HL-60 (cell line): Measurements from ENCODE around the gene DAAM2.

Experiments used
- DNase-seq, 2 experiments: peaks; one replicate each; pipeline ENCODE4 v3.0.0-alpha.2; 2010 to 2020; ENCODE audit warnings: low read depth in 1 of 2, low spot score in 1 of 2
- H3K27ac ChIP-seq: fragments of 250-450 bp; sonication (Bioruptor Pico); replicated peaks from 2 replicates; pipeline ENCODE4 v1.5.1; 2020; ENCODE audit warnings: mild to moderate bottlenecking, moderate library complexity
- H3K27me3 ChIP-seq: fragments of 250-450 bp; sonication (Bioruptor Pico); 2 replicates; pipeline ENCODE4 v1.5.1; 2021; ENCODE audit warnings: mild to moderate bottlenecking, moderate library complexity; ENCODE audit not compliant: insufficient read depth, poor library complexity, severe bottlenecking
- H3K4me3 ChIP-seq: replicated peaks from 2 replicates; pipeline ENCODE4 v1.5.1; 2011; ENCODE audit warnings: mild to moderate bottlenecking, control low read depth, low read length; ENCODE audit not compliant: insufficient read depth
- GABPA ChIP-seq: IDR thresholded peaks from 2 replicates; pipeline ENCODE4 v1.6.1; 2012; ENCODE audit warnings: low read depth
- POLR2AphosphoS5 ChIP-seq: IDR thresholded peaks from 2 replicates; pipeline ENCODE4 v1.6.1; 2012; ENCODE audit warnings: low read depth
- SPI1 ChIP-seq: IDR thresholded peaks from 2 replicates; pipeline ENCODE4 v1.6.1; 2012; ENCODE audit warnings: low read depth, mild to moderate bottlenecking, borderline replicate concordance
- TF ChIP-seq, protein P1 (sequence below): IDR thresholded peaks from 2 replicates; pipeline ENCODE4 v1.6.1; 2012; ENCODE audit warnings: low read depth; ENCODE audit not compliant: insufficient replicate concordance
- TF ChIP-seq, protein P2 (sequence below): IDR thresholded peaks from one replicate; pipeline ENCODE4 v1.5.1; 2011; ENCODE audit warnings: low read length, control low read depth, inconsistent platforms; ENCODE audit not compliant: insufficient read depth

The DAAM2 gene

DNA sequence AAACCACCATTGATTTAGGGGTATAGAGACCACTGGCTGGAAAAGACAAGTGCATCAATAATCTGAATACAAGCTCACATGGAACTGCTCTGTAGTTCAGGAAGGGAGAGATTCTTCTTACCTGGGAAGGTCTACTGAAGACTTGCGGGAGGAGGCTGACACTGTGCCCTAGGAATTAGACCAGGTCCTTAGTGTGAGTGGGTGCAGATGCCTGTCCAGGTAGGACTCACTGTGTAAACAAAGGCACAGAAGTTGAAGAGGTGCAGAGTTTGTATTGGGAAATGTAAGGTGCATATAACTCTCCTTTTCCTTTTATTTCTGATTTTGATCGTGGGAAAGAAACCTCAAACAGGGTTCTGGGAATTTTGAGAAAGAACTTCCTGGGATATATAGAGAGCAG lies 66.8 kb downstream of the DAAM2 start:
- Histone ChIP-seq H3K27ac (no peak overlapping the region), H3K4me3 (no peak overlapping the region), H3K27me3 (no peaks in the 10 kb centered on the region)
- no peak for TF ChIP-seq SPI1
- TF ChIP-seq GABPA, result no peak
- TF ChIP-seq, protein P1, sequence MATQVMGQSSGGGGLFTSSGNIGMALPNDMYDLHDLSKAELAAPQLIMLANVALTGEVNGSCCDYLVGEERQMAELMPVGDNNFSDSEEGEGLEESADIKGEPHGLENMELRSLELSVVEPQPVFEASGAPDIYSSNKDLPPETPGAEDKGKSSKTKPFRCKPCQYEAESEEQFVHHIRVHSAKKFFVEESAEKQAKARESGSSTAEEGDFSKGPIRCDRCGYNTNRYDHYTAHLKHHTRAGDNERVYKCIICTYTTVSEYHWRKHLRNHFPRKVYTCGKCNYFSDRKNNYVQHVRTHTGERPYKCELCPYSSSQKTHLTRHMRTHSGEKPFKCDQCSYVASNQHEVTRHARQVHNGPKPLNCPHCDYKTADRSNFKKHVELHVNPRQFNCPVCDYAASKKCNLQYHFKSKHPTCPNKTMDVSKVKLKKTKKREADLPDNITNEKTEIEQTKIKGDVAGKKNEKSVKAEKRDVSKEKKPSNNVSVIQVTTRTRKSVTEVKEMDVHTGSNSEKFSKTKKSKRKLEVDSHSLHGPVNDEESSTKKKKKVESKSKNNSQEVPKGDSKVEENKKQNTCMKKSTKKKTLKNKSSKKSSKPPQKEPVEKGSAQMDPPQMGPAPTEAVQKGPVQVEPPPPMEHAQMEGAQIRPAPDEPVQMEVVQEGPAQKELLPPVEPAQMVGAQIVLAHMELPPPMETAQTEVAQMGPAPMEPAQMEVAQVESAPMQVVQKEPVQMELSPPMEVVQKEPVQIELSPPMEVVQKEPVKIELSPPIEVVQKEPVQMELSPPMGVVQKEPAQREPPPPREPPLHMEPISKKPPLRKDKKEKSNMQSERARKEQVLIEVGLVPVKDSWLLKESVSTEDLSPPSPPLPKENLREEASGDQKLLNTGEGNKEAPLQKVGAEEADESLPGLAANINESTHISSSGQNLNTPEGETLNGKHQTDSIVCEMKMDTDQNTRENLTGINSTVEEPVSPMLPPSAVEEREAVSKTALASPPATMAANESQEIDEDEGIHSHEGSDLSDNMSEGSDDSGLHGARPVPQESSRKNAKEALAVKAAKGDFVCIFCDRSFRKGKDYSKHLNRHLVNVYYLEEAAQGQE, result no peak
- no peak for TF ChIP-seq POLR2AphosphoS5
- TF ChIP-seq, protein P2, sequence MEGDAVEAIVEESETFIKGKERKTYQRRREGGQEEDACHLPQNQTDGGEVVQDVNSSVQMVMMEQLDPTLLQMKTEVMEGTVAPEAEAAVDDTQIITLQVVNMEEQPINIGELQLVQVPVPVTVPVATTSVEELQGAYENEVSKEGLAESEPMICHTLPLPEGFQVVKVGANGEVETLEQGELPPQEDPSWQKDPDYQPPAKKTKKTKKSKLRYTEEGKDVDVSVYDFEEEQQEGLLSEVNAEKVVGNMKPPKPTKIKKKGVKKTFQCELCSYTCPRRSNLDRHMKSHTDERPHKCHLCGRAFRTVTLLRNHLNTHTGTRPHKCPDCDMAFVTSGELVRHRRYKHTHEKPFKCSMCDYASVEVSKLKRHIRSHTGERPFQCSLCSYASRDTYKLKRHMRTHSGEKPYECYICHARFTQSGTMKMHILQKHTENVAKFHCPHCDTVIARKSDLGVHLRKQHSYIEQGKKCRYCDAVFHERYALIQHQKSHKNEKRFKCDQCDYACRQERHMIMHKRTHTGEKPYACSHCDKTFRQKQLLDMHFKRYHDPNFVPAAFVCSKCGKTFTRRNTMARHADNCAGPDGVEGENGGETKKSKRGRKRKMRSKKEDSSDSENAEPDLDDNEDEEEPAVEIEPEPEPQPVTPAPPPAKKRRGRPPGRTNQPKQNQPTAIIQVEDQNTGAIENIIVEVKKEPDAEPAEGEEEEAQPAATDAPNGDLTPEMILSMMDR, result no peak
- DNase-seq, result no peak

DNA sequence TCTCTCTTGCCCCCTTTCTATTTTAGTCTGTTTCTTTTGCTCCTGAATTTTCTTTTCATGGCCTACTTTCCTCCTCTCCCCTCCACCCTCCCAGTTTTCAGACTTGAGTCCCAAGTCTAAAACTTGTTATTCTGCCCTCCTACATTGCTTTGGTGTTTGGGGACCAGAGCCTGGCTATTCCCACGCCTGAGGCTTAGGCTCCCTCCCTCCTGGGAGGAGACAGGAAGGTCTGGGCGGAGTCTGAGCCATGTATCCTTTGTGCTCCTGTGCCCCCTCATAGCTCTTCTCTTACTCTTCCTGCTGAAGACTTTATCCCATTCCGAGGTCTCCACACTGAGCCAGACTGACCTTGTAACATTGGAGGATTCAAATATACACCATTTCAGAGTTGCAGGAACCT lies 69.5 kb downstream of the DAAM2 start:
- H3K27ac ChIP-seq, result no peak overlapping the region
- TF ChIP-seq GABPA, result no peak
- no peak for TF ChIP-seq SPI1
- TF ChIP-seq, protein P1, result no peak
- no peak for TF ChIP-seq POLR2AphosphoS5
- TF ChIP-seq, protein P2, result no peak
- DNase-seq, result no peak
- H3K4me3 ChIP-seq, result no peak overlapping the region
- no peaks in the 10 kb centered on the region for H3K27me3 ChIP-seq

DNA sequence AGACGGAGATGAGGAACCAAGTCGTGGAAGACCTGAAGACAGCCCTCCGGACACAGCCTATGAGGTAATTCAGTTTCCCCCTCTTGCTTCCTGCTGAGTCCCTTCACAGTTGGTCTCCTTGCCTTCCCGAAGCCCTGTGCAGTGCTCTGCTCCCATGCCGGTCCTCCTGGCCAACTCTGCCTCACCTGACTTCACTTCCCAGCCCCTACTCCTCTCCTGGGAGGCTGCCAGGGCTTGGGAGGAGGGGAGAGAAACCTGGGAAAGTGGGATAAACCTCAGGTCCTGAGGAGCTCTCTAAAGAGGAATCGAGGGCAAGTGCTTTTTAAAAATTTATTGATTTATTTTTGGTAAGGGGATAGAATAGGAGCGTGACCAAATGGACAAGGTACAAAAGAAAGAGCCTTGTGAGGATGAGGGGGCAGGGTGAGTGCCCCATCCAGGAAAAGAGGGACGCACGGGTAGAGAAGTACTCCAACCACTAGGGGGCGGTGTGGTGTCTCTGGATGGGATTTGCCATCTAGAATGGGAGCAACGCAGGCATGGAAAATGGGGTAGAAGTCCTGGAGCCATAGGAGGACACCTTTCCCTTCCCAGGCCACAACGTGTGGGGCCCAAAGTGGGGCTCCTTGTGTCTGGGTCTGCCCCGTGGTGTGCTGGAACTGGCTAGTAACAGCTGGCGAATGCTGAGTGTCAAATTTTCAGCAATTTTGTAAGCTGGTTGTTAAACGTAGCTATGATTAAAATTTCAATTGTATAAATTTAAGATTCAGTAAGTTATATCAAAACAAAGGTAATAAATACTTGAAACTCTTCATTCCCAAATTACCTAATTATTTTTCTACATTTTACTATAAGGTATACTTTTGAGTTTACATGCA lies 73.1 kb downstream of the DAAM2 start:
- no peak overlapping the region for H3K27ac ChIP-seq
- H3K4me3 ChIP-seq, result no peak overlapping the region
- DNase-seq, result peak in 1 of 2 experiments; percentile 45

More for the DNA sequence above, 73.1 kb downstream of the DAAM2 start:
- TF ChIP-seq, protein P2, result peak; percentile 53
- TF ChIP-seq, protein P1, result no peak
- no peaks in the 10 kb centered on the region for H3K27me3 ChIP-seq
